ENCODE measurements around the gene MEFV. TPM values are rescaled to one million over a fixed set of nuclear protein-coding genes. Genes with fewer than 3 reads are reported as not detected.
"Not testable (repeated sequence)": the region's sequence is repeated elsewhere in the genome, so short reads cannot be mapped to it uniquely, and the experiment has no call there.

The MEFV gene
- total RNA-seq, 4 donors from 2014 or later: 2.7 to 25.4 (median 4.2) TPM

DNA sequence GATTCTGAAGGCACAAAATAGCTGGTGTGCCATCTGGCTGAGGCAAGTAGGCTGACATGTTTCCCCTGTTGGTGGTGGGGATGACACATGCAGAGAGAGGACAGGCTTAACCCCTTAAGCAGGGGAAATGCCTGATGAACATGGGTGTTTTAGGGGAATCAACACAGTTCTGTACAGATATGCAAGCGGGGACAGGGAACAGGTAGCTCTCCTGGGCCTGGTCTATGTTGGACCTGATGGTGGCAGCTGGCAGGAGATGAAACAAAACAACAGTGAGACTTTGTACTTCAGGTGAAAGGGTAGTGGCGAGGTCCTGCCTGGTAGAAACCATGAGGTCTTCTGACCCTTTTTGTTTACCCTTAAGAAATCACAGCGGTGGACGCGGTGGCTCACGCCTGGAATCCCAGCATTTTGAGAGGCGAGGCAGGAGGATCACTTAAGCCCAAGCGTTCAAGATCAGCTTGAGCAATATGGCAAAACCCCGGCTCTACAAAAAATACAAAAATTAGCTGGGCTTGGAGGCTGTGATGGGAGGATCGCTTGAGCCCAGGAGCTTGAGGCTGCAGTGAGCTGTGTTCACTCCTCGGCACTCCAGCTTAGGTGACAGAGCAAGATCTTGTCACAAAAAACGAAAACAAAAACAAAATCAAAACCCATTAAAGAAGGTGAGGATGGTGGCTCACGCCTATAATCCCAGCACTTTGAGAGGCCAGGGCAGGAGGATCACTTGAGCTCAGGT lies 57.9 kb downstream of the MEFV start:
- TF ChIP-seq, protein P1, sequence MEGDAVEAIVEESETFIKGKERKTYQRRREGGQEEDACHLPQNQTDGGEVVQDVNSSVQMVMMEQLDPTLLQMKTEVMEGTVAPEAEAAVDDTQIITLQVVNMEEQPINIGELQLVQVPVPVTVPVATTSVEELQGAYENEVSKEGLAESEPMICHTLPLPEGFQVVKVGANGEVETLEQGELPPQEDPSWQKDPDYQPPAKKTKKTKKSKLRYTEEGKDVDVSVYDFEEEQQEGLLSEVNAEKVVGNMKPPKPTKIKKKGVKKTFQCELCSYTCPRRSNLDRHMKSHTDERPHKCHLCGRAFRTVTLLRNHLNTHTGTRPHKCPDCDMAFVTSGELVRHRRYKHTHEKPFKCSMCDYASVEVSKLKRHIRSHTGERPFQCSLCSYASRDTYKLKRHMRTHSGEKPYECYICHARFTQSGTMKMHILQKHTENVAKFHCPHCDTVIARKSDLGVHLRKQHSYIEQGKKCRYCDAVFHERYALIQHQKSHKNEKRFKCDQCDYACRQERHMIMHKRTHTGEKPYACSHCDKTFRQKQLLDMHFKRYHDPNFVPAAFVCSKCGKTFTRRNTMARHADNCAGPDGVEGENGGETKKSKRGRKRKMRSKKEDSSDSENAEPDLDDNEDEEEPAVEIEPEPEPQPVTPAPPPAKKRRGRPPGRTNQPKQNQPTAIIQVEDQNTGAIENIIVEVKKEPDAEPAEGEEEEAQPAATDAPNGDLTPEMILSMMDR (IDR thresholded peaks at IDR 0.05): no peak
- DNase-seq (ENCODE audit: low spot score) (no peak), ATAC-seq (ENCODE audit: low FRiP score) (no peak)

DNA sequence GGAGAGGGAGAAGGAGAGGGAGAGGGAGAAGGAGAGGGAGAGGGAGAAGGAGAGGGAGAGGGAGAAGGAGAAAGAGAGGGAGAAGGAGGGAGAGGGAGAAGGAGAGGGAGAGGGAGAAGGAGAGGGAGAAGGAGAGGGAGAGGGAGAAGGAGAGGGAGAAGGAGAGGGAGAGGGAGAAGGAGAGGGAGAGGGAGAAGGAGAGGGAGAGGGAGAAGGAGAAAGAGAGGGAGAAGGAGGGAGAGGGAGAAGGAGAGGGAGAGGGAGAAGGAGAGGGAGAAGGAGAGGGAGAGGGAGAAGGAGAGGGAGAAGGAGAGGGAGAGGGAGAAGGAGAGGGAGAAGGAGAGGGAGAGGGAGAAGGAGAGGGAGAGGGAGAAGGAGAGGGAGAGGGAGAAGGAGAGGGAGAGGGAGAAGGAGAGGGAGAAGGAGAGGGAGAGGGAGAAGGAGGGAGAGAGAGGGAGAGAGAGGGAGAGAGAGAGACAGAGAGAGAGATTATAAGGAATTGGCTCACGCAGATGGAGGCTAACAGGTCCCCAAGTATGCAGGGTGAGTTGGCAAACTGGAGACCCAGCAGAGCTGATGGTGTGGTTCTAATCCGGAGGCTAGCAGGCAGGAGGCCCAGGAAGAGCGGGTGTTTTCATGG lies 58.6 kb downstream of the MEFV start:
- ATAC-seq (ENCODE audit: low FRiP score); DNase-seq (ENCODE audit: low spot score): not testable (repeated sequence)

DNA sequence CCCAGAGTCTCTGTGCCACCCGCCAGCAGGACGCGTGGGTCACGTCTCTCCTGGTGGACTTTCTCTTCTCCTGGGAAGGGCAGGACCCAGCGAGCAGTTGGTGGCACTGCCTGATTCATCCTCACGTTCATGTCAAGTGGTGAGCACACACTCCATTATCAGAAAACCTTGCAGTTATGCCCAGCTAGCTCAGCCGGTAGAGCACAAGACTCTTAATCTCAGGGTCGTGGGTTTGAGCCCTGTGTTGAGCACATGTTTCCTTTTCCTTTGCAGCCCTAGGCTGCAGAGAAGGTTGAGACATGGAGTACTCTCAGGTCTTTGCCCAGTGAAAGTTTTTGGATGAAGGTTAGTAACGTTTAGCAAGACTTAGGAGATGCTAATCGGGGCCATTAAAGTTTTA lies 60.5 kb downstream of the MEFV start:
- ATAC-seq (ENCODE audit: low FRiP score) (no peak), DNase-seq (ENCODE audit: low spot score) (no peak)
- TF ChIP-seq, protein P1 (IDR thresholded peaks at IDR 0.05): no peak

DNA sequence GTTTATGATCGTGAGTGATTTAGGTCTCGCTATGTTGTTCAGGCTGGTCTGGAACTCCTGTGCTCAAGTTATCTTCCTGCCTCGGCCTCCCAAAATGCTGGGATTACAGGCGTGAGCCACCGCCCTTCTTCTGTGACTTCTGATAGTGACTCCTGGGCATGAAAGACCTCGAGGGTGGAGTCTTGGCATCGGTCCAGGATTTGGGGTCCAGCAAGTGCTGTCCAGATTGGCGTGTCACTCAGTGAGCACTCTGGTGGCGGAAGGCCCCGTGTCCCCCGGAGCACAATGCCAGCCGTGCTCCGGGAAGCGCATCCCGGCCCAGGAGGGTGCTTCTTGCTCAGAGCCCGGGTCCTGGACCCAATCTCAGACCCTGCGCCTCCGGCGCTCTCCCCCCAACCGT lies 61.6 kb downstream of the MEFV start:
- TF ChIP-seq, protein P1 (IDR thresholded peaks at IDR 0.05): no peak
- ATAC-seq (ENCODE audit: low FRiP score) (no peak), DNase-seq (ENCODE audit: low spot score) (no peak)

DNA sequence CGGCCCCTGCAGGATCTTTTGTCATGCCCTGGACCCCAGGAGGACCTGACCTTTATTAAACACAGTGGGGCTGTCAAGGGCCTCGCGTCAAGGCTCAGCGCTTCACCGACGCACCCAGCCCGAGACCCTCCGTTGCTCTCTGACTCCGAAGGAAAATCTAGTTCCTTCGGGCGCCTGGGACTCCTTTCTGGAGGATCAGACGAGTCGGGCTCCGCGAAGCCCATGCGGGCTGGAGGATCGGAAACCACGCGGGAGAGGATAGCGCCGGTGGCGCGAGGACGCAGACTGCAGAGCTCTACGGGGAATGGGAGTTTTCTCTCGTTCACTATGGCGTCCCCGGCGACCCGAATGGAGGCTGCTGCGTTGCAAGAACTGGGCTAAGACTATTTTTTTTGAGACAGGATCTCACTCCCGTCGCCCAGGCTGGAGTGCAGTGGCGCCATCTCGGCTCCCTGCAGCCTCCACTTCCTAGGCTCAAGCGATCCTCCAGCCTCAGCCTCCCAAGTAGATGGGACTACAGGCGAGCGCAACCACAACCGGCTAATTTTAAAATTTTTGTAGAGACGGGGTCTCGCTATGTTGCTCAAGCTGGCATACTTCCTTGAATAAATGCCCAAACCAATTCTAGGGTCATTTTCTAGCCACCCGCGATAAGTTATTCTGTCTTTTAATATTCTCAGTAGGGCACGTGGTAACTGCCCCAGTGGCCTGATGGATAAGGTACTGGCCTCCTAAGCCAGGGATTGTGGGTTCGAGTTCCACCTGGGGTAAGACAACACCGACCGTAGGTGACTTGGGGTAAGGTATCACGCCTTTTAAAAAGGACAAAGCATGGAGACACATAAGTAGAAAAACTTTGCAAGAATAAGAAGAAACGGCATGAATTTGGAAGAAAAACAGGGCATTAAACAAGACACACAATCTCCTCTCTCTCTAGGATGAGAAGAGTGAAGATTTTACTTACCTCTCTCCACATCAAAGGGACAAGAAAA lies 62.9 kb downstream of the MEFV start:
- TF ChIP-seq, protein P1 (IDR thresholded peaks at IDR 0.05): no peak

DNA sequence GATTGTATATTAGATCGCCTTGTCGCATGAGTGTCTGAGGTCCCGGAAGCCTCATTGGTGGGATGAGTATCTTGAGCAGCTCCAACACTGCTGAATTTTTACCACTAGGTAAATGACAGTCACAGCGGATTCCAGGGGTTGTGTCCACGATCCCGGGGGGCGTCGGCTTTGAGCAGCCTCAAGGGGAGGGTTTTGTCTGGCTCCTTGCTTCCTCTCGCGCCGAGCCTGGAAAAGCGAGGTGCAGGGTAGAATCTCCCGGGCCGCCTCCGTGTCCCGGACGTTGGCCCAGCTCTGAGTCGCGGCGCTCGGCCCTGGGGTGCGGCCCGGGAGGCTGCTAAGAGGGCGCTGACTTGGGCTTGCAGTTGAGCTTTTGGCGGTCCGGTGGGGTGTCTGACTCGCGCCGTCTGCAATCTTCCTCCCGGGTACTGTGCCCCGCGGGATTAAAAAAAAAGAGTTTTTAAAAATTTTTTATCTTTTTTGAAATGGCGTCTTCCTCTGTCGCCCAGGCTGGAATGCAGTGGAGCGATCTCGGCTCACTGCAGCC lies 63.9 kb downstream of the MEFV start:
- no peak for ATAC-seq (ENCODE audit: low FRiP score)
- TF ChIP-seq, protein P1 (IDR thresholded peaks at IDR 0.05): no peak
- DNase-seq (ENCODE audit: low spot score): no peak

More for the DNA sequence above, 62.9 kb downstream of the MEFV start:
- no peak for ATAC-seq (ENCODE audit: low FRiP score)
- no peak for DNase-seq (ENCODE audit: low spot score)

Other genes starting within 250 kb of the MEFV start
- under 1 TPM in 2 of 4 donors, not detected in 2; 0.24 to 0.63 TPM for gene CLDN9, start 243.7 kb downstream of the MEFV start, total RNA-seq
- gene CLDN6, start 238.4 kb downstream of the MEFV start, total RNA-seq: not detected
- gene TNFRSF12A, start 236.3 kb downstream of the MEFV start, total RNA-seq: 100 to 1,000 TPM in 2 of 4 donors, 10 to 100 TPM in 1, 1 to 10 TPM in 1; 9.0 to 465 (median 94.3) TPM
- gene HCFC1R1, start 232.7 kb downstream of the MEFV start, total RNA-seq: 10 to 100 TPM in 3 of 4 donors, 1 to 10 TPM in 1; 8.5 to 20.6 (median 13.1) TPM
- 10 to 100 TPM; 15.7 to 33.9 (median 26.7) TPM for gene THOC6, start 232.6 kb downstream of the MEFV start, total RNA-seq
- gene BICDL2, start 219.7 kb downstream of the MEFV start, total RNA-seq: under 1 TPM in 1 of 4 donors, not detected in 3; 0.47 TPM
- 10 to 100 TPM in 1 of 4 donors, 1 to 10 TPM in 3; 1.2 to 38.8 (median 2.2) TPM for gene MMP25, start 210.1 kb downstream of the MEFV start, total RNA-seq
- gene IL32, start 191.0 kb downstream of the MEFV start, total RNA-seq: 10 to 100 TPM; 16.5 to 73.0 (median 25.6) TPM
- under 1 TPM in 1 of 4 donors, not detected in 3; 0.28 TPM for gene ZSCAN10, start 157.3 kb downstream of the MEFV start, total RNA-seq
- gene ZNF205, start 144.0 kb downstream of the MEFV start, total RNA-seq: 10 to 100 TPM in 2 of 4 donors, 1 to 10 TPM in 2; 7.1 to 16.1 (median 9.7) TPM
- gene ZNF213, start 121.6 kb downstream of the MEFV start, total RNA-seq: 1 to 10 TPM; 1.8 to 4.1 (median 3.6) TPM
- gene OR1F1, start 68.4 kb downstream of the MEFV start, total RNA-seq: not detected
- 10 to 100 TPM in 2 of 4 donors, 1 to 10 TPM in 2; 4.3 to 12.6 (median 8.7) TPM for gene ZNF200, start 21.5 kb downstream of the MEFV start, total RNA-seq
- 10 to 100 TPM; 23.3 to 66.7 (median 36.2) TPM for gene ZNF263, start 26.9 kb upstream of the MEFV start, total RNA-seq
- gene TIGD7, start 48.8 kb upstream of the MEFV start, total RNA-seq: 1 to 10 TPM; 3.3 to 8.8 (median 5.3) TPM
- 10 to 100 TPM; 13.2 to 30.1 (median 20.4) TPM for gene ZNF75A, start 48.9 kb upstream of the MEFV start, total RNA-seq
- gene OR2C1, start 99.3 kb upstream of the MEFV start, total RNA-seq: not detected
- gene ZSCAN32, start 144.4 kb upstream of the MEFV start, total RNA-seq: 10 to 100 TPM in 2 of 4 donors, 1 to 10 TPM in 2; 6.5 to 16.6 (median 11.1) TPM
- gene ZNF174, start 144.6 kb upstream of the MEFV start, total RNA-seq: 10 to 100 TPM in 1 of 4 donors, 1 to 10 TPM in 3; 6.2 to 16.6 (median 8.6) TPM
- gene ZNF597, start 186.9 kb upstream of the MEFV start, total RNA-seq: 1 to 10 TPM; 2.0 to 3.3 (median 2.7) TPM
- gene NAA60, start 187.0 kb upstream of the MEFV start, total RNA-seq: 10 to 100 TPM; 17.0 to 31.7 (median 26.5) TPM
- gene C16orf90, start 238.9 kb upstream of the MEFV start, total RNA-seq: not detected
- gene CLUAP1, start 244.4 kb upstream of the MEFV start, total RNA-seq: 10 to 100 TPM in 2 of 4 donors, 1 to 10 TPM in 2; 8.5 to 17.8 (median 12.5) TPM

Measured in omental fat pad (tissue), 4 donors.